ENCODE measurements around the gene CLIP2. TPM values are rescaled to one million over a fixed set of nuclear protein-coding genes. Genes with fewer than 3 reads are reported as not detected.
A peak's percentile ranks its signal among the peaks of the same experiment; 100 is the strongest.

The CLIP2 gene
- total RNA-seq, 1 experiment from 2014 or later = 28.9 TPM

GRCh38 chr7:74288034-74288881 lies 949 bp upstream of the CLIP2 start:
- DNase-seq (ENCODE audit: low spot score) = no peak
- intact Hi-C loops (cut with micrococcal nuclease; ENCODE audit: unreplicated experiment) = no loop called here

GRCh38 chr7:74289659-74290552 lies 699 bp downstream of the CLIP2 start:
- ChIA-PET CTCF (interaction anchor here (0.6 kb wide), 2 partner anchors 14 to 30 kb away, joined by 3 to 6 read pairs; no protein-coding TSS in a partner anchor), POLR2A (ENCODE audit: low non-redundant PET) (interaction anchor here (0.7 kb wide), 1 partner anchor 47 kb away, joined by 4 read pairs; no protein-coding TSS in a partner anchor)
- no peaks in the 10 kb centered on the region for H3K36me3 ChIP-seq (ENCODE audit: insufficient read depth, low read length, poor library complexity, severe bottlenecking)
- intact Hi-C loops (cut with micrococcal nuclease; ENCODE audit: unreplicated experiment) = loop anchor here (1.0 to 5.0 kb wide), 2 partner anchors 20 to 82 kb away; no protein-coding TSS in a partner anchor
- H3K27me3 ChIP-seq (replicated peaks; ENCODE audit: insufficient read depth, low read depth, low read length, poor library complexity) = no peaks in the 10 kb centered on the region
- no peak for TF ChIP-seq CTCF (conservative IDR thresholded peaks at IDR 0.05; ENCODE audit: low read depth, low read length)
- no peak for TF ChIP-seq EZH2 (IDR thresholded peaks at IDR 0.05; ENCODE audit: borderline replicate concordance, low read depth, low read length, poor library complexity, severe bottlenecking)
- peak overlapping the region; percentile 70 for H3K27ac ChIP-seq (ENCODE audit: low read depth, low read length, poor library complexity, severe bottlenecking)
- DNase-seq (ENCODE audit: low spot score) = no peak
- peak overlapping the region; percentile 94 for H3K4me3 ChIP-seq (ENCODE audit: low read depth, low read length, poor library complexity, severe bottlenecking)
- peaks cover 37% of the 10 kb centered on the region for H3K4me1 ChIP-seq (ENCODE audit: insufficient read depth, low read length, poor library complexity, severe bottlenecking)
- H3K9me3 ChIP-seq (ENCODE audit: low read depth, low read length, poor library complexity, severe bottlenecking) = no peaks in the 10 kb centered on the region
- BruUV-seq (replicated peaks) = no TSS peak

More at GRCh38 chr7:74288034-74288881, 949 bp upstream of the CLIP2 start:
- Histone ChIP-seq H3K27me3 (replicated peaks; ENCODE audit: insufficient read depth, low read depth, low read length, poor library complexity) (no peaks in the 10 kb centered on the region), H3K9me3 (ENCODE audit: low read depth, low read length, poor library complexity, severe bottlenecking) (no peaks in the 10 kb centered on the region), H3K27ac (ENCODE audit: low read depth, low read length, poor library complexity, severe bottlenecking) (peak overlapping the region; percentile 34), H3K4me3 (ENCODE audit: low read depth, low read length, poor library complexity, severe bottlenecking) (peak overlapping the region; percentile 94), H3K4me1 (ENCODE audit: insufficient read depth, low read length, poor library complexity, severe bottlenecking) (peaks cover 29% of the 10 kb centered on the region), H3K36me3 (ENCODE audit: insufficient read depth, low read length, poor library complexity, severe bottlenecking) (no peaks in the 10 kb centered on the region)
- ChIA-PET POLR2A (ENCODE audit: low non-redundant PET) (no interaction called here), CTCF (no interaction called here)
- TF ChIP-seq CTCF (conservative IDR thresholded peaks at IDR 0.05; ENCODE audit: low read depth, low read length) (no peak), EZH2 (IDR thresholded peaks at IDR 0.05; ENCODE audit: borderline replicate concordance, low read depth, low read length, poor library complexity, severe bottlenecking) (no peak)
- BruUV-seq (replicated peaks) = no TSS peak

GRCh38 chr7:74290553-74290950 lies 1.3 kb downstream of the CLIP2 start:
- Histone ChIP-seq H3K4me1 (ENCODE audit: insufficient read depth, low read length, poor library complexity, severe bottlenecking) (peaks cover 35% of the 10 kb centered on the region), H3K4me3 (ENCODE audit: low read depth, low read length, poor library complexity, severe bottlenecking) (peak overlapping the region; percentile 94), H3K36me3 (ENCODE audit: insufficient read depth, low read length, poor library complexity, severe bottlenecking) (no peaks in the 10 kb centered on the region), H3K27me3 (replicated peaks; ENCODE audit: insufficient read depth, low read depth, low read length, poor library complexity) (no peaks in the 10 kb centered on the region), H3K9me3 (ENCODE audit: low read depth, low read length, poor library complexity, severe bottlenecking) (no peaks in the 10 kb centered on the region), H3K27ac (ENCODE audit: low read depth, low read length, poor library complexity, severe bottlenecking) (peak overlapping the region; percentile 70)
- DNase-seq (ENCODE audit: low spot score) = no peak
- no peak for TF ChIP-seq CTCF (conservative IDR thresholded peaks at IDR 0.05; ENCODE audit: low read depth, low read length)
- no peak for TF ChIP-seq EZH2 (IDR thresholded peaks at IDR 0.05; ENCODE audit: borderline replicate concordance, low read depth, low read length, poor library complexity, severe bottlenecking)
- CTCF ChIA-PET = interaction anchor here (0.6 kb wide), 1 partner anchor 31 kb away, joined by 6 read pairs; no protein-coding TSS in a partner anchor
- POLR2A ChIA-PET (ENCODE audit: low non-redundant PET) = no interaction called here
- no TSS peak for BruUV-seq (replicated peaks)
- intact Hi-C loops (cut with micrococcal nuclease; ENCODE audit: unreplicated experiment) = loop anchor here (5.0 kb wide), 1 partner anchor 82 kb away; no protein-coding TSS in a partner anchor

Data from A673 (cell line).